ENCODE results near the gene CCR7. TPM values are rescaled to one million over a fixed set of nuclear protein-coding genes. Genes with fewer than 3 reads are reported as not detected.

CCR7 gene
- total and polyA plus RNA-seq, 2 of the 4 experiments (the other 2 are of a cell fraction): 0.14 to 0.36 TPM

GRCh38 chr17:40557531-40558299, 7.6 kb downstream of the CCR7 start:
- H3K4me3 ChIP-seq (ENCODE audit: insufficient read depth, low read depth, low read length): no peak overlapping the region
- dilution Hi-C loops (cut with HindIII; ENCODE audit: low sequenced_read_pairs, unreplicated experiment) (no loop called here), intact Hi-C loops (cut with micrococcal nuclease) (loop anchor here (1.0 kb wide), 1 partner anchor 113 kb away; no protein-coding TSS in a partner anchor), in situ Hi-C loops (cut with MboI; ENCODE audit: low sequenced_read_pairs) (no loop called here)
- H2AK9ac ChIP-seq (replicated peaks; ENCODE audit: low read depth, low read length, poor library complexity): peak overlapping the region; percentile 69
- CTCF ChIA-PET: interaction anchor here (0.6 to 3.2 kb wide), 5 partner anchors 9 to 195 kb away, joined by 3 to 43 read pairs (median 4); no protein-coding TSS in a partner anchor
- no TSS peak for BruUV-seq (replicated peaks)
- H3K56ac ChIP-seq (ENCODE audit: extremely low read depth, insufficient read depth, low read length): no peak overlapping the region
- peak overlapping the region; percentile 39; the same call in 1 of the 2 replicates for H3K23ac ChIP-seq (ENCODE audit: low read depth, low read length)
- peaks cover 15% of the 10 kb centered on the region for H3K9me1 ChIP-seq (ENCODE audit: insufficient read depth, low read length)
- H4K20me1 ChIP-seq (ENCODE audit: insufficient read depth, low read length): no peaks in the 10 kb centered on the region
- H4K91ac ChIP-seq (ENCODE audit: insufficient read depth, low read depth, low read length): peak overlapping the region; percentile 93
- no peaks in the 10 kb centered on the region for H3K9me3 ChIP-seq (ENCODE audit: control insufficient read depth, insufficient read depth, low read length)
- no peak for DNase-seq
- H2BK20ac ChIP-seq (ENCODE audit: low read depth, low read length): peak overlapping the region; percentile 87; the same call in 1 of the 2 replicates
- no peak for ATAC-seq (ENCODE audit: low read depth)
- H4K8ac ChIP-seq (ENCODE audit: low read depth in 2 of 2, low read length in 2 of 2): peak overlapping the region; percentile 33 to 91
- peak overlapping the region; percentile 37 for H3K9ac ChIP-seq (ENCODE audit: low read depth, low read length)
- WGBS, 2 experiments (ENCODE audit: extremely low coverage in 2 of 2, insufficient read length in 1 of 2): 67% methylated on average over 3 of the region's 6 CpGs; no CpG with 5 or more reads in 1 of the 2 experiments
- TF ChIP-seq CTCF (conservative IDR thresholded peaks at IDR 0.05; ENCODE audit: low read depth, low read length) (no peak), MXI1 (IDR thresholded peaks at IDR 0.05; ENCODE audit: borderline replicate concordance, low read depth, low read length) (no peak)
- H3K79me1 ChIP-seq (ENCODE audit: low read depth in 1 of 2, low read length in 2 of 2): peaks cover 12 to 23% of the 10 kb centered on the region in 2 experiments; a peak in 3 of 4 replicates
- peak overlapping the region; percentile 83 for H2BK5ac ChIP-seq (ENCODE audit: low read depth, low read length, poor library complexity, severe bottlenecking)
- peak overlapping the region; percentile 90 for H2BK120ac ChIP-seq (ENCODE audit: low read depth, low read length)
- peak overlapping the region; percentile 84 for H3K4ac ChIP-seq (ENCODE audit: low read depth, low read length)
- peak overlapping the region; percentile 36 for H3K14ac ChIP-seq (replicated peaks; ENCODE audit: low read depth, low read length)
- no peaks in the 10 kb centered on the region for H3K36me3 ChIP-seq (ENCODE audit: control insufficient read depth, insufficient read depth, low read length)
- no peak overlapping the region for H3K4me2 ChIP-seq (ENCODE audit: low read depth, low read length)
- peak overlapping the region; percentile 44 for H3K27ac ChIP-seq (ENCODE audit: insufficient read depth, low read length)
- peak overlapping the region; percentile 35 for H2AFZ ChIP-seq (replicated peaks; ENCODE audit: low read length, poor library complexity)
- H4K5ac ChIP-seq (ENCODE audit: low read depth, low read length): peak overlapping the region; percentile 66
- POLR2A ChIA-PET (ENCODE audit: unreplicated experiment): interaction anchor here (1.0 to 1.2 kb wide), 2 partner anchors 10 to 115 kb away, joined by 3 to 4 read pairs; partner anchors contain the start of gene IGFBP4
- H2BK15ac ChIP-seq (ENCODE audit: low read depth, low read length): peak overlapping the region; percentile 85; the same call in 2 of the 3 replicates
- H3K18ac ChIP-seq (ENCODE audit: low read depth, low read length): peak overlapping the region; percentile 55
- H3K27me3 ChIP-seq (ENCODE audit: control insufficient read depth, insufficient read depth, low read length): peaks cover 5% of the 10 kb centered on the region; the same call in 1 of the 2 replicates
- H2AK5ac ChIP-seq (ENCODE audit: low read depth, low read length): peak overlapping the region; percentile 94
- peaks cover 44% of the 10 kb centered on the region for H3K4me1 ChIP-seq (ENCODE audit: control insufficient read depth, insufficient read depth, low read length)

Data from IMR-90 (cell line).